ENCODE results near the gene RSPRY1.

Gene RSPRY1

GRCh38 chr16:57185945-57186871 is at the start of gene RSPRY1, which contains the start of gene PSME3IP1:
RSPRY1 (plus strand) TSS chr16:57186329; CDS start chr16:57204659, 18,330 bp downstream.
PSME3IP1 (minus strand) TSS chr16:57186039; CDS start chr16:57173854, 12,185 bp downstream.
- TF ChIP-seq CTCF (IDR thresholded peaks at IDR 0.05; ENCODE audit: insufficient read depth, missing control alignments): no peak
- FAIRE-seq (no peak), DNase-seq (ENCODE audit: insufficient read length, low spot score) (peak; percentile 60)

- TF ChIP-seq CTCF (IDR thresholded peaks at IDR 0.05; ENCODE audit: insufficient read depth, missing control alignments): no peak
- no peak for DNase-seq (ENCODE audit: insufficient read length, low spot score)
- FAIRE-seq: no peak
Observed at GRCh38 chr16:57137043-57137442, 49.1 kb upstream of the RSPRY1 start.

GRCh38 chr16:57137566-57138273 is 48.4 kb upstream of the RSPRY1 start:
- FAIRE-seq (no peak), DNase-seq (ENCODE audit: insufficient read length, low spot score) (no peak)
- TF ChIP-seq CTCF (IDR thresholded peaks at IDR 0.05; ENCODE audit: insufficient read depth, missing control alignments): no peak

- TF ChIP-seq CTCF (IDR thresholded peaks at IDR 0.05; ENCODE audit: insufficient read depth, missing control alignments): no peak
- no peak for FAIRE-seq
- DNase-seq (ENCODE audit: insufficient read length, low spot score): no peak
Observed at GRCh38 chr16:57138281-57138935, 47.7 kb upstream of the RSPRY1 start.

GRCh38 chr16:57140931-57141668 is 45.0 kb upstream of the RSPRY1 start:
- no peak for DNase-seq (ENCODE audit: insufficient read length, low spot score)
- no peak for FAIRE-seq
- TF ChIP-seq CTCF (IDR thresholded peaks at IDR 0.05; ENCODE audit: insufficient read depth, missing control alignments): no peak

- DNase-seq (ENCODE audit: insufficient read length, low spot score) (no peak), FAIRE-seq (no peak)
- TF ChIP-seq CTCF (IDR thresholded peaks at IDR 0.05; ENCODE audit: insufficient read depth, missing control alignments): no peak
Observed at GRCh38 chr16:57141822-57142631, 44.1 kb upstream of the RSPRY1 start.

Data from D721Med (cell line).